ENCODE data around the gene CAVIN2.

DNA sequence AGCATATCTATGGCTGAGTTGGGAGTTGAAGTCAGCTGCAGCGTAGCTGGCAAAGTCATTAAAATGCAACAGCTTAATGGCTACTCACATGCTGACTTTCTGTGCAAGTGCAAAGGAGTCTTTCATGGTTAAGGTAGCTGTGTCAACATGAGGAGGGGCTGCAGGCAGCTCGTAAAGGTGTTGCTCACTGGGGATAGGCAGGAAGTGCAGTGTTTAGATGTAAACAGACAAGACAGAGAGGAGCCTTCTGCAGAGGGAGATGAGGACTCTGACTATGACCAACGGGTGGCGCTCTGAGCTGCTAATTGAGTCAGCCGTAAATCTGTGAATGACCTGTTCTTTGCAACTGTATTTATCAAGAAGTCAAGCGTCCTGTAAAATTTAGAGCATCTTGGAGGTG is 22.3 kb upstream of the CAVIN2 start:
- TF ChIP-seq, protein P1, sequence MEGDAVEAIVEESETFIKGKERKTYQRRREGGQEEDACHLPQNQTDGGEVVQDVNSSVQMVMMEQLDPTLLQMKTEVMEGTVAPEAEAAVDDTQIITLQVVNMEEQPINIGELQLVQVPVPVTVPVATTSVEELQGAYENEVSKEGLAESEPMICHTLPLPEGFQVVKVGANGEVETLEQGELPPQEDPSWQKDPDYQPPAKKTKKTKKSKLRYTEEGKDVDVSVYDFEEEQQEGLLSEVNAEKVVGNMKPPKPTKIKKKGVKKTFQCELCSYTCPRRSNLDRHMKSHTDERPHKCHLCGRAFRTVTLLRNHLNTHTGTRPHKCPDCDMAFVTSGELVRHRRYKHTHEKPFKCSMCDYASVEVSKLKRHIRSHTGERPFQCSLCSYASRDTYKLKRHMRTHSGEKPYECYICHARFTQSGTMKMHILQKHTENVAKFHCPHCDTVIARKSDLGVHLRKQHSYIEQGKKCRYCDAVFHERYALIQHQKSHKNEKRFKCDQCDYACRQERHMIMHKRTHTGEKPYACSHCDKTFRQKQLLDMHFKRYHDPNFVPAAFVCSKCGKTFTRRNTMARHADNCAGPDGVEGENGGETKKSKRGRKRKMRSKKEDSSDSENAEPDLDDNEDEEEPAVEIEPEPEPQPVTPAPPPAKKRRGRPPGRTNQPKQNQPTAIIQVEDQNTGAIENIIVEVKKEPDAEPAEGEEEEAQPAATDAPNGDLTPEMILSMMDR (IDR thresholded peaks at IDR 0.05) = no peak
- no peak for TF ChIP-seq POLR2A (IDR thresholded peaks at IDR 0.05)
